GM12864 (cell line): ENCODE results near the gene SAG.

Experiments used
- DNase-seq: peaks from one replicate; pipeline ENCODE4 v3.0.0-alpha.2; 2011; ENCODE audit warnings: low read depth
- H3K4me3 ChIP-seq: 2 replicates; pipeline ENCODE4 v1.5.1; 2011; ENCODE audit warnings: mild to moderate bottlenecking, low read depth, low read length, control low read depth
- CTCF ChIP-seq: IDR thresholded peaks from 2 replicates; pipeline ENCODE4 v1.5.1; 2011; ENCODE audit warnings: low read depth, mild to moderate bottlenecking, moderate library complexity, low read length, control low read depth, inconsistent platforms; ENCODE audit errors: missing control alignments

SAG gene

GRCh38 chr2:233387225-233387624, 79.6 kb downstream of the SAG start:
- no peak for DNase-seq
- peak overlapping the region; percentile 60 for H3K4me3 ChIP-seq
- TF ChIP-seq CTCF, result no peak

GRCh38 chr2:233387667-233388528, 80.3 kb downstream of the SAG start:
- DNase-seq, result no peak
- H3K4me3 ChIP-seq, result no peak overlapping the region
- TF ChIP-seq CTCF, result no peak

- no peak for TF ChIP-seq CTCF
- DNase-seq, result no peak
- H3K4me3 ChIP-seq, result no peak overlapping the region
These were observed 82.0 kb downstream of the SAG start for GRCh38 chr2:233389601-233390125.

GRCh38 chr2:233395687-233396086, 88.1 kb downstream of the SAG start:
- no peak for DNase-seq
- H3K4me3 ChIP-seq, result no peak overlapping the region
- no peak for TF ChIP-seq CTCF
